Measurements from ENCODE around the gene ARFGAP1.

GRCh38 chr20:63283397-63284082 is 10.9 kb downstream of the ARFGAP1 start:
- TF ChIP-seq GATA1 (IDR thresholded peaks at IDR 0.05; ENCODE audit: low read depth, low read length) (no peak), POLR2A (IDR thresholded peaks at IDR 0.05; ENCODE audit: low read length) (no peak)

All from erythroblast (primary cell).